ENCODE measurements around the gene COL3A1.

Gene COL3A1

GRCh38 chr2:189016311-189016861 is 42.2 kb downstream of the COL3A1 start:
- Histone ChIP-seq H3K4me3 (replicated peaks; ENCODE audit: insufficient read depth, low read length) (no peak overlapping the region), H3K27me3 (ENCODE audit: insufficient read depth, poor library complexity, severe bottlenecking) (no peaks in the 10 kb centered on the region), H3K27ac (replicated peaks) (no peak overlapping the region)
- TF ChIP-seq GABPA (IDR thresholded peaks at IDR 0.05; ENCODE audit: low read depth) = no peak
- no peak for TF ChIP-seq REST (IDR thresholded peaks at IDR 0.05; ENCODE audit: insufficient replicate concordance, low read depth)
- TF ChIP-seq POLR2AphosphoS5 (IDR thresholded peaks at IDR 0.05; ENCODE audit: low read depth) = no peak
- no peak for TF ChIP-seq CTCF (IDR thresholded peaks at IDR 0.05; ENCODE audit: insufficient read depth, low read length)
- TF ChIP-seq SPI1 (IDR thresholded peaks at IDR 0.05; ENCODE audit: borderline replicate concordance, low read depth) = no peak
- DNase-seq (ENCODE audit: low read depth in 1 of 2, low spot score in 1 of 2) = no peak

GRCh38 chr2:189018631-189019030 is 44.5 kb downstream of the COL3A1 start:
- TF ChIP-seq GABPA (IDR thresholded peaks at IDR 0.05; ENCODE audit: low read depth) (no peak), SPI1 (IDR thresholded peaks at IDR 0.05; ENCODE audit: borderline replicate concordance, low read depth) (no peak), POLR2AphosphoS5 (IDR thresholded peaks at IDR 0.05; ENCODE audit: low read depth) (no peak), CTCF (IDR thresholded peaks at IDR 0.05; ENCODE audit: insufficient read depth, low read length) (no peak), REST (IDR thresholded peaks at IDR 0.05; ENCODE audit: insufficient replicate concordance, low read depth) (no peak)
- Histone ChIP-seq H3K27me3 (ENCODE audit: insufficient read depth, poor library complexity, severe bottlenecking) (no peaks in the 10 kb centered on the region), H3K27ac (replicated peaks) (no peak overlapping the region), H3K4me3 (replicated peaks; ENCODE audit: insufficient read depth, low read length) (no peak overlapping the region)
- no peak for DNase-seq (ENCODE audit: low read depth in 1 of 2, low spot score in 1 of 2)

GRCh38 chr2:189020179-189020578 is 46.0 kb downstream of the COL3A1 start:
- DNase-seq (ENCODE audit: low read depth in 1 of 2, low spot score in 1 of 2) = no peak
- no peak for TF ChIP-seq SPI1 (IDR thresholded peaks at IDR 0.05; ENCODE audit: borderline replicate concordance, low read depth)
- no peak for TF ChIP-seq GABPA (IDR thresholded peaks at IDR 0.05; ENCODE audit: low read depth)
- TF ChIP-seq REST (IDR thresholded peaks at IDR 0.05; ENCODE audit: insufficient replicate concordance, low read depth) = no peak
- no peak for TF ChIP-seq CTCF (IDR thresholded peaks at IDR 0.05; ENCODE audit: insufficient read depth, low read length)
- no peak for TF ChIP-seq POLR2AphosphoS5 (IDR thresholded peaks at IDR 0.05; ENCODE audit: low read depth)
- Histone ChIP-seq H3K27me3 (ENCODE audit: insufficient read depth, poor library complexity, severe bottlenecking) (no peaks in the 10 kb centered on the region), H3K4me3 (replicated peaks; ENCODE audit: insufficient read depth, low read length) (no peak overlapping the region), H3K27ac (replicated peaks) (no peak overlapping the region)

Data from HL-60 (cell line).